ENCODE results near the gene ZDHHC8. TPM values are rescaled to one million over a fixed set of nuclear protein-coding genes. Genes with fewer than 3 reads are reported as not detected.

The ZDHHC8 gene
- total RNA-seq, 1 experiment from 2014 or later: 39.9 TPM

- no peak for TF ChIP-seq CTCF (IDR thresholded peaks at IDR 0.05; ENCODE audit: insufficient read depth in 1 of 2, low read depth in 1 of 2, low read length in 1 of 2, severe bottlenecking in 1 of 2, unreplicated experiment in 1 of 2)
- H3K9me3 ChIP-seq: no peaks in the 10 kb centered on the region
- no peak overlapping the region for H3K27ac Mint-ChIP-seq (ENCODE audit: unreplicated experiment)
- H3K4me3 Mint-ChIP-seq (ENCODE audit: unreplicated experiment): no peak overlapping the region
- no TSS peak for BruUV-seq (replicated peaks)
- no peaks in the 10 kb centered on the region for H3K27me3 Mint-ChIP-seq (ENCODE audit: insufficient read depth, unreplicated experiment)
- H3K4me3 ChIP-seq (ENCODE audit: low read depth, low read length): no peak overlapping the region
- H3K4me1 ChIP-seq: peaks cover 15% of the 10 kb centered on the region
- H3K27me3 ChIP-seq (replicated peaks; ENCODE audit: control insufficient read depth, insufficient read depth, low read length): no peaks in the 10 kb centered on the region
- CTCF ChIA-PET: no interaction called here
- DNase-seq: no peak
- POLR2A ChIA-PET: no interaction called here
- H3K4me1 Mint-ChIP-seq (ENCODE audit: low read depth, unreplicated experiment): peaks cover 16% of the 10 kb centered on the region
- intact Hi-C loops (cut with micrococcal nuclease; ENCODE audit: unreplicated experiment): no loop called here
- no peaks in the 10 kb centered on the region for H3K9me3 Mint-ChIP-seq (ENCODE audit: unreplicated experiment)
- peaks cover 87% of the 10 kb centered on the region for H3K36me3 Mint-ChIP-seq (ENCODE audit: insufficient read depth, unreplicated experiment)
- H3K36me3 ChIP-seq (ENCODE audit: control insufficient read depth, insufficient read depth, low read length): peaks cover 4% of the 10 kb centered on the region
Measured at GRCh38 chr22:20086763-20087162, 44.8 kb upstream of the ZDHHC8 start.

- no peaks in the 10 kb centered on the region for H3K9me3 ChIP-seq
- peaks cover 12% of the 10 kb centered on the region for H3K4me1 Mint-ChIP-seq (ENCODE audit: low read depth, unreplicated experiment)
- peaks cover 8% of the 10 kb centered on the region for H3K4me1 ChIP-seq
- H3K4me3 Mint-ChIP-seq (ENCODE audit: unreplicated experiment): no peak overlapping the region
- H3K9me3 Mint-ChIP-seq (ENCODE audit: unreplicated experiment): no peaks in the 10 kb centered on the region
- TF ChIP-seq CTCF (IDR thresholded peaks at IDR 0.05; ENCODE audit: insufficient read depth in 1 of 2, low read depth in 1 of 2, low read length in 1 of 2, severe bottlenecking in 1 of 2, unreplicated experiment in 1 of 2): no peak
- H3K36me3 Mint-ChIP-seq (ENCODE audit: insufficient read depth, unreplicated experiment): peaks cover 93% of the 10 kb centered on the region
- no peak overlapping the region for H3K4me3 ChIP-seq (ENCODE audit: low read depth, low read length)
- H3K27me3 Mint-ChIP-seq (ENCODE audit: insufficient read depth, unreplicated experiment): no peaks in the 10 kb centered on the region
- CTCF ChIA-PET: no interaction called here
- H3K27ac Mint-ChIP-seq (ENCODE audit: unreplicated experiment): no peak overlapping the region
- no TSS peak for BruUV-seq (replicated peaks)
- H3K36me3 ChIP-seq (ENCODE audit: control insufficient read depth, insufficient read depth, low read length): peaks cover 7% of the 10 kb centered on the region
- POLR2A ChIA-PET: no interaction called here
- H3K27me3 ChIP-seq (replicated peaks; ENCODE audit: control insufficient read depth, insufficient read depth, low read length): no peaks in the 10 kb centered on the region
- intact Hi-C loops (cut with micrococcal nuclease; ENCODE audit: unreplicated experiment): no loop called here
- DNase-seq: no peak
Measured at GRCh38 chr22:20087319-20088262, 44.0 kb upstream of the ZDHHC8 start.

DNA sequence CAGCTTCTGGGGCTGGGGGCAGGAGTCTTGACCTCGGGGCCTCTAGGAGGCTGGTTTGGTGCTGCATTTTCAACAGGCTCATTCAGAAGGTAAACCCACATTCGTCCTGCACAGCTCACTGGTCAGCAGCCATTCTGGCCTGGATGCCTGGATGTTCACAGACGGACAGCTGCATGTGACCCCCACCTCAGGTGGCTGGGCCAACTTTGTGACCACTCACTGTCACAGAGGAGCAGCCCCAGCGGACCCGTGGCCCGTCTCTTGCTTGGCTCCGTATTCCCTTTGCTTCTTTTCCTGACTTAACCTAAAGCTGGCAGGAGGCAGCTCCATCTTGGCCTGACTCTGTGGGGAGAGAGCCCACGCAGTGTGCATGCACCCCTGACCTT, 43.3 kb upstream of the ZDHHC8 start:
- POLR2A ChIA-PET: no interaction called here
- Mint-ChIP-seq H3K4me3 (ENCODE audit: unreplicated experiment) (no peak overlapping the region), H3K36me3 (ENCODE audit: insufficient read depth, unreplicated experiment) (peaks cover 93% of the 10 kb centered on the region), H3K4me1 (ENCODE audit: low read depth, unreplicated experiment) (peaks cover 5% of the 10 kb centered on the region), H3K9me3 (ENCODE audit: unreplicated experiment) (no peaks in the 10 kb centered on the region), H3K27ac (ENCODE audit: unreplicated experiment) (no peak overlapping the region), H3K27me3 (ENCODE audit: insufficient read depth, unreplicated experiment) (no peaks in the 10 kb centered on the region)
- DNase-seq: no peak
- no TSS peak for BruUV-seq (replicated peaks)
- CTCF ChIA-PET: no interaction called here
- H3K27me3 ChIP-seq (replicated peaks; ENCODE audit: control insufficient read depth, insufficient read depth, low read length): no peaks in the 10 kb centered on the region
- no peak overlapping the region for H3K4me3 ChIP-seq (ENCODE audit: low read depth, low read length)
- TF ChIP-seq CTCF (IDR thresholded peaks at IDR 0.05; ENCODE audit: insufficient read depth in 1 of 2, low read depth in 1 of 2, low read length in 1 of 2, severe bottlenecking in 1 of 2, unreplicated experiment in 1 of 2): no peak
- peaks cover 2% of the 10 kb centered on the region; the same call in 1 of the 2 replicates for H3K4me1 ChIP-seq
- intact Hi-C loops (cut with micrococcal nuclease; ENCODE audit: unreplicated experiment): no loop called here
- no peaks in the 10 kb centered on the region for H3K9me3 ChIP-seq
- H3K36me3 ChIP-seq (ENCODE audit: control insufficient read depth, insufficient read depth, low read length): peaks cover 7% of the 10 kb centered on the region

Measured in Caco-2 (cell line).